ENCODE results near the gene MICU1. TPM values are rescaled to one million over a fixed set of nuclear protein-coding genes. Genes with fewer than 3 reads are reported as not detected.

MICU1 gene
- polyA plus RNA-seq, 1 donor (not counting 4 experiments of a cell fraction or from before 2014, with no cell fraction given): 19.4 TPM

DNA sequence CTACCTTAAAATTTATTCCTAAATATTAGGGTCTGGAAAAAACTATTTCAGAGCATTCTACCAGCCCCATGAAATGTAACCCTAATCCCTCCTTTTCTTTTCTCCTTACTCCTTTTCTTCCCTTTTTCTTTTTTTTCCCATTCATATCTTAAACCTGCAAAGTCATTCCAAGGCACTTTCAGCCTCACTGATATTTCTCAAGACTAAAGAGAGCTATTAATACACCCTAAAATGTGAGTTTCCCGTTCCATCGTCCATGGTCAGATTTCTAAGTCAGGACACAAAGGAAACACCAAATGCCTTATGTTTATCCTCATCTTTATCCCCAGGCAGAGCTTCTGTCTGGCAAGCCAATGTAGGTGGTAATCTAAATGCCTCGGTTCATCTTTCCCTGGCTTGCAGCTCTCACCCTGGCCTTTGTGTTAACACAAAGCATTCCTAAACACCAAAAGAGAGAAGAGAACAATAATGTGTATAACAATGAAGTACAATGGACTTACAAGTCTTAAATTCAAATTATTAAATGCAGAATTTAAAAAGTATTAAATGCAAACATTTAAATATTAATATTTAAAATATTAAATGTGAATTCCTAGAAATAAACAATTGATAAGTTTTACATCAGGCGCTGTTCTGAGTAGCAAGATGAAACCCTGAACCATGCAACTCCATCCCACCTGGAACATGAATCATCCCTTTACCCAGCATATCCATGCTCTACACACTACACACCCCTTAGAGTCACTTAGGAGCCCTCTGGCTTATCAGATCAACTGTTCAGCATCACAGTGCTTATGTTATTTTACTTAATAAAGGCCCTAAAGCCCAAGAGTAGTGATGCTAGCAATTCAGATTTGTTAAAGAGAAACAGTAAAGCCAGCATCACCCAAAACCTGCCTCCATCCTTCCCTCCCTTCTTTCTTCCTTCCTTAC lies 26.8 kb downstream of the MICU1 start:
- Histone ChIP-seq H3K79me2 (ENCODE audit: control insufficient read depth, insufficient read depth, low read length) (no peaks in the 10 kb centered on the region), H3K36me3 (ENCODE audit: control insufficient read depth in 2 of 2, extremely low read depth in 1 of 2, insufficient read depth in 2 of 2, low read length in 2 of 2) (peaks cover 0 to 2% of the 10 kb centered on the region in 2 experiments), H3K27ac (ENCODE audit: control insufficient read depth, insufficient read depth, low read length) (no peak overlapping the region), H3K9me3 (ENCODE audit: control insufficient read depth, low read depth, low read length) (no peaks in the 10 kb centered on the region), H3K9ac (ENCODE audit: control insufficient read depth, extremely low read depth, insufficient read depth, low read length) (no peak overlapping the region), H3K4me1 (ENCODE audit: control insufficient read depth, extremely low read depth, insufficient read depth, low read length) (peaks cover 5% of the 10 kb centered on the region), H2AFZ (ENCODE audit: control insufficient read depth, low read length) (no peak overlapping the region), H3K4me3 (ENCODE audit: control insufficient read depth in 2 of 3, extremely low read depth in 1 of 3, insufficient read depth in 2 of 3, low read depth in 1 of 3, low read length in 3 of 3) (no peak overlapping the region), H4K20me1 (ENCODE audit: control insufficient read depth, extremely low read depth, insufficient read depth, low read length) (no peaks in the 10 kb centered on the region), H3K27me3 (ENCODE audit: control insufficient read depth, extremely low read depth, insufficient read depth, low read length) (no peaks in the 10 kb centered on the region), H3K4me2 (ENCODE audit: control insufficient read depth, extremely low read depth, insufficient read depth, low read depth, low read length) (no peak overlapping the region), H3K9me1 (ENCODE audit: control insufficient read depth, extremely low read depth, insufficient read depth, low read length) (no peaks in the 10 kb centered on the region)
- DNase-seq (ENCODE audit: low read depth, low spot score) (no peak), FAIRE-seq (no peak)
- TF ChIP-seq, protein P1, sequence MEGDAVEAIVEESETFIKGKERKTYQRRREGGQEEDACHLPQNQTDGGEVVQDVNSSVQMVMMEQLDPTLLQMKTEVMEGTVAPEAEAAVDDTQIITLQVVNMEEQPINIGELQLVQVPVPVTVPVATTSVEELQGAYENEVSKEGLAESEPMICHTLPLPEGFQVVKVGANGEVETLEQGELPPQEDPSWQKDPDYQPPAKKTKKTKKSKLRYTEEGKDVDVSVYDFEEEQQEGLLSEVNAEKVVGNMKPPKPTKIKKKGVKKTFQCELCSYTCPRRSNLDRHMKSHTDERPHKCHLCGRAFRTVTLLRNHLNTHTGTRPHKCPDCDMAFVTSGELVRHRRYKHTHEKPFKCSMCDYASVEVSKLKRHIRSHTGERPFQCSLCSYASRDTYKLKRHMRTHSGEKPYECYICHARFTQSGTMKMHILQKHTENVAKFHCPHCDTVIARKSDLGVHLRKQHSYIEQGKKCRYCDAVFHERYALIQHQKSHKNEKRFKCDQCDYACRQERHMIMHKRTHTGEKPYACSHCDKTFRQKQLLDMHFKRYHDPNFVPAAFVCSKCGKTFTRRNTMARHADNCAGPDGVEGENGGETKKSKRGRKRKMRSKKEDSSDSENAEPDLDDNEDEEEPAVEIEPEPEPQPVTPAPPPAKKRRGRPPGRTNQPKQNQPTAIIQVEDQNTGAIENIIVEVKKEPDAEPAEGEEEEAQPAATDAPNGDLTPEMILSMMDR (optimal IDR thresholded peaks at IDR 0.05 in 1 of 3, IDR thresholded peaks at IDR 0.05 in 1 of 3, conservative IDR thresholded peaks at IDR 0.05 in 1 of 3; ENCODE audit: extremely low read depth in 1 of 3, insufficient read depth in 2 of 3, low read length in 3 of 3): no peak
- TF ChIP-seq EZH2 (IDR thresholded peaks at IDR 0.05; ENCODE audit: low read length): no peak
- dilution Hi-C loops (cut with MboI; ENCODE audit: extremely low pct_ligation_motif_present, low sequenced_read_pairs): no loop called here

DNA sequence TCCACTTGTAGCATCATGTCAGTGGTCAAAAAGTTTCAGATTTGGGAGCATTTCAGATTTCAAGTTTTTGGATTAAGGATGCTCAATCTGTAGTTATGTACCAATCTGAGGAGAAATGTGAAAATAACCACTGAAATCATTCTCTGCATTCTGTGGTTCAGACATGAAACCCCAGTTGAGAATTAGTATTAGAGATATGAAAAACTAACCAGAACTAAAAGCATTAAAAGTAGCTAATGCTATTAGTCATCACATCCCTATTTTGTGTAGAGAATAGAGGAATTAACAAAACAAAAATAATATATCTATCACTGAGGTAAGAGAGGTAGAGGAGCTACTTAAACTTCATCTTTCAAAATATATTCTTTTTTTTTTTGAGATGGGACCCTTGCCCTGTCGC lies 28.0 kb downstream of the MICU1 start:
- Histone ChIP-seq H3K9ac (ENCODE audit: control insufficient read depth, extremely low read depth, insufficient read depth, low read length) (no peak overlapping the region), H3K4me3 (ENCODE audit: control insufficient read depth in 2 of 3, extremely low read depth in 1 of 3, insufficient read depth in 2 of 3, low read depth in 1 of 3, low read length in 3 of 3) (no peak overlapping the region), H3K4me2 (ENCODE audit: control insufficient read depth, extremely low read depth, insufficient read depth, low read depth, low read length) (no peak overlapping the region), H3K36me3 (ENCODE audit: control insufficient read depth in 2 of 2, extremely low read depth in 1 of 2, insufficient read depth in 2 of 2, low read length in 2 of 2) (peaks cover 0 to 2% of the 10 kb centered on the region in 2 experiments), H3K79me2 (ENCODE audit: control insufficient read depth, insufficient read depth, low read length) (no peaks in the 10 kb centered on the region), H2AFZ (ENCODE audit: control insufficient read depth, low read length) (no peak overlapping the region), H3K9me3 (ENCODE audit: control insufficient read depth, low read depth, low read length) (no peaks in the 10 kb centered on the region), H3K27ac (ENCODE audit: control insufficient read depth, insufficient read depth, low read length) (no peak overlapping the region), H4K20me1 (ENCODE audit: control insufficient read depth, extremely low read depth, insufficient read depth, low read length) (no peaks in the 10 kb centered on the region), H3K4me1 (ENCODE audit: control insufficient read depth, extremely low read depth, insufficient read depth, low read length) (peaks cover 5% of the 10 kb centered on the region), H3K27me3 (ENCODE audit: control insufficient read depth, extremely low read depth, insufficient read depth, low read length) (no peaks in the 10 kb centered on the region), H3K9me1 (ENCODE audit: control insufficient read depth, extremely low read depth, insufficient read depth, low read length) (no peaks in the 10 kb centered on the region)
- DNase-seq (ENCODE audit: low read depth, low spot score): no peak
- no peak for TF ChIP-seq EZH2 (IDR thresholded peaks at IDR 0.05; ENCODE audit: low read length)
- TF ChIP-seq, protein P1 (optimal IDR thresholded peaks at IDR 0.05 in 1 of 3, IDR thresholded peaks at IDR 0.05 in 1 of 3, conservative IDR thresholded peaks at IDR 0.05 in 1 of 3; ENCODE audit: extremely low read depth in 1 of 3, insufficient read depth in 2 of 3, low read length in 3 of 3): no peak
- dilution Hi-C loops (cut with MboI; ENCODE audit: extremely low pct_ligation_motif_present, low sequenced_read_pairs): no loop called here
- no peak for FAIRE-seq

All from keratinocyte (primary cell).